B cell (primary cell): Measurements from ENCODE around the gene SGF29. TPM values are rescaled to one million over a fixed set of nuclear protein-coding genes. Genes with fewer than 3 reads are reported as not detected.
A peak's percentile ranks its signal among the peaks of the same experiment; 100 is the strongest.
"Not testable (repeated sequence)": the region's sequence is repeated elsewhere in the genome, so short reads cannot be mapped to it uniquely, and the experiment has no call there.

ENCODE experiments used
- ATAC-seq: fragments of 200-7000 bp; cut with Tn5 transposase; one replicate; pipeline ENCODE4 v1.10.0; 2021; ENCODE audit warnings: low read depth, mild to moderate bottlenecking, moderate number of reproducible peaks, moderate library complexity
- CTCF ChIA-PET: fragments of 350-600 bp; sonication (Branson Sonifier 250); formaldehyde crosslinking; loops from one replicate; lab custom pipeline; 2021; ENCODE audit warnings: antibody characterized with exemption, inconsistent platforms; lab: Charles Lee
- POLR2A ChIA-PET: fragments of 350-600 bp; sonication (Branson Sonifier 250); formaldehyde crosslinking; loops from one replicate; lab custom pipeline; 2021; ENCODE audit warnings: antibody characterized with exemption; lab: Charles Lee
- DNase-seq: peaks from one replicate; pipeline ENCODE4 v3.0.0; 2013
- H2AFZ ChIP-seq: 2 replicates; pipeline ENCODE4 v1.6.1; 2012; ENCODE audit warnings: mild to moderate bottlenecking, low read depth, low read length; ENCODE audit not compliant: insufficient read depth, poor library complexity, severe bottlenecking
- H3K27ac ChIP-seq, 2 donors: 1 replicate in 1 of 2; 2 replicates in 1 of 2; pipeline ENCODE4 v1.5.1; 2012 to 2013; ENCODE audit warnings: low read length in 2 of 2, mild to moderate bottlenecking in 2 of 2, moderate library complexity in 1 of 2
- H3K27me3 ChIP-seq, 4 experiments: fragments of 200-600 bp in 1 of 4; sonication (generic) in 1 of 4; replicated peaks in 1 of 4; 1 replicate in 2 of 4; 2 replicates in 2 of 4; pipeline versions ENCODE4 v1.6.1 to v1.7.0; 2013 to 2016; ENCODE audit warnings: low read length in 3 of 4, mild to moderate bottlenecking in 2 of 4, mixed read lengths in 1 of 4, moderate library complexity in 1 of 4; ENCODE audit not compliant: insufficient read depth in 4 of 4, control insufficient read depth in 3 of 4; ENCODE audit errors: control extremely low read depth in 1 of 4
- H3K36me3 ChIP-seq, 2 experiments: replicated peaks in 1 of 2; 1 replicate in 1 of 2; 2 replicates in 1 of 2; pipeline versions ENCODE4 v1.6.1 to v1.7.1; 2013; ENCODE audit warnings: low read length in 1 of 2; ENCODE audit not compliant: insufficient read depth in 2 of 2, control insufficient read depth in 1 of 2; ENCODE audit errors: control extremely low read depth in 1 of 2, extremely low read depth in 1 of 2
- H3K4me1 ChIP-seq, 2 donors: fragments of 200-600 bp in 1 of 2; sonication (generic) in 1 of 2; 1 replicate in 1 of 2; 2 replicates in 1 of 2; pipeline versions ENCODE4 v1.5.1 to v1.6.1; 2013 to 2017; ENCODE audit warnings: low read length in 2 of 2; ENCODE audit not compliant: control insufficient read depth in 2 of 2, insufficient read depth in 2 of 2
- H3K4me2 ChIP-seq: replicated peaks from 2 replicates; pipeline ENCODE3; 2012; ENCODE audit warnings: mild to moderate bottlenecking, low read depth, low read length; ENCODE audit not compliant: poor library complexity, severe bottlenecking
- H3K4me3 ChIP-seq, 5 experiments: fragments of 200-600 bp in 1 of 5; sonication (generic) in 1 of 5; 1 replicate in 3 of 5; 2 replicates in 2 of 5; pipeline versions ENCODE4 v1.5.1 to v1.7.0; 2011 to 2016; ENCODE audit warnings: low read length in 4 of 5, mild to moderate bottlenecking in 4 of 5, low read depth in 2 of 5, control low read depth in 1 of 5, moderate library complexity in 1 of 5; ENCODE audit not compliant: insufficient read depth in 1 of 5; ENCODE audit errors: control extremely low read depth in 1 of 5, extremely low read depth in 1 of 5
- H3K79me2 ChIP-seq: fragments of 200-600 bp; sonication (generic); one replicate; pipeline ENCODE4 v1.6.0; 2016; ENCODE audit warnings: low read length; ENCODE audit not compliant: control insufficient read depth, insufficient read depth
- H3K9ac ChIP-seq: fragments of 200-600 bp; sonication (generic); 2 replicates; pipeline ENCODE4 v1.6.1; 2017; ENCODE audit warnings: mild to moderate bottlenecking, low read length, moderate library complexity
- H3K9me3 ChIP-seq, 3 donors: one replicate each; pipeline versions ENCODE4 v1.6.1 to v1.7.1; 2013; ENCODE audit warnings: low read length in 2 of 3; ENCODE audit not compliant: control insufficient read depth in 2 of 3, insufficient read depth in 1 of 3; ENCODE audit errors: control extremely low read depth in 1 of 3
- H4K20me1 ChIP-seq: 2 replicates; pipeline ENCODE4 v1.6.0; 2012; ENCODE audit warnings: mild to moderate bottlenecking, low read length; ENCODE audit not compliant: insufficient read depth, control insufficient read depth, poor library complexity, severe bottlenecking
- H3K27ac Mint-ChIP-seq: one replicate; pipeline ENCODE4 v1.8.0; 2021; ENCODE audit warnings: mixed read lengths
- H3K27me3 Mint-ChIP-seq: one replicate; pipeline ENCODE4 v1.8.0; 2021; ENCODE audit warnings: mixed read lengths
- H3K4me1 Mint-ChIP-seq: one replicate; pipeline ENCODE4 v1.8.0; 2021; ENCODE audit warnings: mixed read lengths
- H3K4me3 Mint-ChIP-seq: one replicate; pipeline ENCODE4 v1.8.0; 2021; ENCODE audit warnings: mixed read lengths
- H3K9me3 Mint-ChIP-seq: one replicate; pipeline ENCODE4 v1.8.0; 2022; ENCODE audit warnings: mixed read lengths; ENCODE audit not compliant: insufficient read depth
- CTCF ChIP-seq: fragments of 200-600 bp; IDR thresholded peaks from one replicate; pipeline ENCODE4 v1.8.0; 2022; ENCODE audit warnings: antibody characterized with exemption, mild to moderate bottlenecking
- EZH2 ChIP-seq: IDR thresholded peaks from 2 replicates; pipeline ENCODE4 v1.6.1; 2012; ENCODE audit warnings: borderline replicate concordance, low read depth, mild to moderate bottlenecking, moderate library complexity, low read length; ENCODE audit not compliant: insufficient read depth, poor library complexity, severe bottlenecking
- WGBS: methylation state at CpG from one replicate; pipeline ENCODE4 v1.1.5; 2013; ENCODE audit warnings: missing lambda C conversion rate; ENCODE audit not compliant: insufficient coverage; 5-methylcytosine and 5-hydroxymethylcytosine counted together
- intact Hi-C: fragments of 100-400 bp; cut with micrococcal nuclease; formaldehyde crosslinking; loops from one replicate; pipeline ENCODE4 v1.10.0; 2022
- polyA plus RNA-seq: library from polyadenylated mRNA; depleted of rRNA; stranded (reverse); fragments of >200 nt; gene quantifications from 2 replicates; pipeline ENCODE4 v1.2.3, GENCODE V29; 2012
- total RNA-seq, 2 donors: library from RNA; stranded (reverse); fragments of 120-200 nt in 1 of 2; gene quantifications; 1 replicate in 1 of 2; 2 replicates in 1 of 2; pipeline versions ENCODE4 v1.2.3 to v1.2.4, GENCODE V29; 2013 to 2022

The SGF29 gene
- total and polyA plus RNA-seq, 2 donors (not counting 1 experiment from before 2014, with no cell fraction given): 24.0 to 52.9 TPM

GRCh38 chr16:28621481-28622155, 67.9 kb downstream of the SGF29 start:
- no peak for ATAC-seq
- DNase-seq: no peak
- TF ChIP-seq EZH2: no peak
- TF ChIP-seq CTCF: no peak
- H3K27ac Mint-ChIP-seq: peak overlapping the region; percentile 10
- H4K20me1 ChIP-seq: no peaks in the 10 kb centered on the region
- no peaks in the 10 kb centered on the region for H3K9me3 Mint-ChIP-seq
- 100% methylated on average over 2 of the region's 7 CpGs for WGBS
- no peaks in the 10 kb centered on the region for H3K79me2 ChIP-seq
- CTCF ChIA-PET: no interaction called here
- H3K4me3 ChIP-seq: no peak overlapping the region
- no peaks in the 10 kb centered on the region for H3K27me3 ChIP-seq
- H3K9me3 ChIP-seq: no peaks in the 10 kb centered on the region
- no peak overlapping the region for H2AFZ ChIP-seq
- H3K4me1 Mint-ChIP-seq: peaks cover 14% of the 10 kb centered on the region
- intact Hi-C loops: no loop called here
- H3K4me2 ChIP-seq: no peak overlapping the region
- H3K4me3 Mint-ChIP-seq: peak overlapping the region; percentile 64
- peaks cover 3% of the 10 kb centered on the region in 2 donors for H3K4me1 ChIP-seq
- H3K36me3 ChIP-seq: no peaks in the 10 kb centered on the region
- no peak overlapping the region for H3K27ac ChIP-seq
- no peak overlapping the region for H3K9ac ChIP-seq
- POLR2A ChIA-PET: no interaction called here
- H3K27me3 Mint-ChIP-seq: peaks cover 7% of the 10 kb centered on the region

- peak overlapping the region; percentile 83 for H3K4me3 Mint-ChIP-seq
- CTCF ChIA-PET, H3K27me3 ChIP-seq, intact Hi-C loops, H4K20me1 ChIP-seq, H3K4me1 ChIP-seq, H3K9me3 ChIP-seq, H3K9me3 Mint-ChIP-seq, H3K36me3 ChIP-seq, H3K27ac Mint-ChIP-seq, H3K79me2 ChIP-seq, H3K27ac ChIP-seq, DNase-seq, H3K27me3 Mint-ChIP-seq, ATAC-seq: not testable (repeated sequence)
- peak overlapping the region; percentile 78 for H2AFZ ChIP-seq
- peak overlapping the region; percentile 59 for H3K9ac ChIP-seq
- POLR2A ChIA-PET: interaction anchor here (0.6 kb wide), 1 partner anchor 93 kb away, joined by 3 read pairs; no protein-coding TSS in a partner anchor
- peak overlapping the region; percentile 80 for H3K4me2 ChIP-seq
- peaks cover 11% of the 10 kb centered on the region for H3K4me1 Mint-ChIP-seq
- WGBS: 49% methylated on average over 22 of the region's 24 CpGs
- H3K4me3 ChIP-seq: peak overlapping the region in 4 of 5 experiments; percentile 17 to 62 (median 56)
Observed at GRCh38 chr16:28622532-28623171, 68.9 kb downstream of the SGF29 start.
